Vagina (tissue), 2 donors: ENCODE measurements around the gene GJD4. TPM values are rescaled to one million over a fixed set of nuclear protein-coding genes. Genes with fewer than 3 reads are reported as not detected.

Source experiments
- DNase-seq, 2 donors: peaks; one replicate each; pipeline ENCODE4 v3.0.0-alpha.2; 2017; ENCODE audit errors: extremely low spot score in 2 of 2
- H3K27ac ChIP-seq: fragments of 200-600 bp; sonication (generic); one replicate; pipeline ENCODE4 v1.5.1; 2019
- H3K27me3 ChIP-seq: fragments of 200-600 bp; sonication (generic); one replicate; pipeline ENCODE4 v1.5.1; 2019
- H3K36me3 ChIP-seq, 2 donors: fragments of 200-600 bp; sonication (generic); one replicate each; pipeline ENCODE4 v1.5.1; 2017 to 2019
- H3K4me1 ChIP-seq: fragments of 200-600 bp; sonication (generic); one replicate; pipeline ENCODE4 v1.5.1; 2019
- H3K4me3 ChIP-seq, 2 donors: fragments of 200-600 bp; sonication (generic); 1 replicate in 1 of 2; 2 replicates in 1 of 2; pipeline ENCODE4 v1.5.1; 2016 to 2019
- H3K9me3 ChIP-seq: fragments of 200-600 bp; sonication (generic); one replicate; pipeline ENCODE4 v1.5.1; 2019
- POLR2A ChIP-seq, 2 donors: fragments of 450-650 bp; IDR thresholded peaks; one replicate each; pipeline ENCODE4 v1.6.1; 2017; ENCODE audit warnings: antibody characterized with exemption in 2 of 2, mild to moderate bottlenecking in 2 of 2, moderate library complexity in 2 of 2
- POLR2AphosphoS5 ChIP-seq, 2 donors: sonication (generic); formaldehyde crosslinking; IDR thresholded peaks; one replicate each; pipeline ENCODE4 v1.9.0; 2017; ENCODE audit warnings: antibody characterized with exemption in 2 of 2, mild to moderate bottlenecking in 2 of 2, low read depth in 1 of 2; ENCODE audit not compliant: insufficient read depth in 1 of 2
- intact Hi-C: fragments of 100-400 bp; cut with DNase I; formaldehyde crosslinking; loops from one replicate; pipeline ENCODE4 v1.15.1; 2023
- total RNA-seq: library from RNA; depleted of rRNA; stranded (reverse); fragments of >200 nt; gene quantifications from one replicate; pipeline ENCODE4 v1.2.3, GENCODE V29; 2016
- TF ChIP-seq, protein P1 (sequence below), 3 experiments: fragments of 450-650 bp in 2 of 3; fragments of 200-600 bp in 1 of 3; sonication (generic) in 1 of 3; IDR thresholded peaks; one replicate each; pipeline ENCODE4 v1.5.1; 2017 to 2019; ENCODE audit warnings: antibody characterized with exemption in 3 of 3, mild to moderate bottlenecking in 2 of 3, moderate library complexity in 2 of 3

GJD4 gene
- total RNA-seq, 1 donor from 2014 or later: not detected

DNA sequence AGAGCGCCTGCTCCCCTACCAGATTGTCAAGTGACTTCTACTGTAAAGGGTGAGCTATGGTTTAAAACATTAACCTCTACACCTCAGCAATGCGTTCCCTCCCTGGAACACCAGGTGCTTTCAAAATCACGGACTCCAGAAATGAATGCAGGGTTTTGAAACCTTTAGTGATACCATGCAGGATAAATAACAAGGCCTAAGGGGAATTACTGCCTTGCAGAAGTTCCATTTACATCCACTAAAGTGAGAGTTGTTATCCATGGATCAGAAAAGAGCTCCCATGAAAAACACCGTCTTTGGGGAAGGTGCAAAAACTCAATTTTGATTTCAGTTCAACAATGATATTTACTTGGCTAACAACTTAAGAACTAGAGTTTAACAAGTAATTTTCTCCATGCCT, 33.0 kb downstream of the GJD4 start:
- TF ChIP-seq POLR2A (IDR thresholded peaks at IDR 0.05): no peak
- no peak for TF ChIP-seq POLR2AphosphoS5 (IDR thresholded peaks at IDR 0.05; ENCODE audit: insufficient read depth in 1 of 2, low read depth in 1 of 2)
- TF ChIP-seq, protein P1, sequence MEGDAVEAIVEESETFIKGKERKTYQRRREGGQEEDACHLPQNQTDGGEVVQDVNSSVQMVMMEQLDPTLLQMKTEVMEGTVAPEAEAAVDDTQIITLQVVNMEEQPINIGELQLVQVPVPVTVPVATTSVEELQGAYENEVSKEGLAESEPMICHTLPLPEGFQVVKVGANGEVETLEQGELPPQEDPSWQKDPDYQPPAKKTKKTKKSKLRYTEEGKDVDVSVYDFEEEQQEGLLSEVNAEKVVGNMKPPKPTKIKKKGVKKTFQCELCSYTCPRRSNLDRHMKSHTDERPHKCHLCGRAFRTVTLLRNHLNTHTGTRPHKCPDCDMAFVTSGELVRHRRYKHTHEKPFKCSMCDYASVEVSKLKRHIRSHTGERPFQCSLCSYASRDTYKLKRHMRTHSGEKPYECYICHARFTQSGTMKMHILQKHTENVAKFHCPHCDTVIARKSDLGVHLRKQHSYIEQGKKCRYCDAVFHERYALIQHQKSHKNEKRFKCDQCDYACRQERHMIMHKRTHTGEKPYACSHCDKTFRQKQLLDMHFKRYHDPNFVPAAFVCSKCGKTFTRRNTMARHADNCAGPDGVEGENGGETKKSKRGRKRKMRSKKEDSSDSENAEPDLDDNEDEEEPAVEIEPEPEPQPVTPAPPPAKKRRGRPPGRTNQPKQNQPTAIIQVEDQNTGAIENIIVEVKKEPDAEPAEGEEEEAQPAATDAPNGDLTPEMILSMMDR (IDR thresholded peaks at IDR 0.05): no peak
- Histone ChIP-seq H3K27me3 (no peaks in the 10 kb centered on the region), H3K9me3 (no peaks in the 10 kb centered on the region), H3K4me3 (no peak overlapping the region), H3K36me3 (no peaks in the 10 kb centered on the region), H3K4me1 (peaks cover 21% of the 10 kb centered on the region), H3K27ac (no peak overlapping the region)
- intact Hi-C loops: loop anchor here (5.0 kb wide), 1 partner anchor 1139 kb away; no protein-coding TSS in a partner anchor
- DNase-seq: no peak

DNA sequence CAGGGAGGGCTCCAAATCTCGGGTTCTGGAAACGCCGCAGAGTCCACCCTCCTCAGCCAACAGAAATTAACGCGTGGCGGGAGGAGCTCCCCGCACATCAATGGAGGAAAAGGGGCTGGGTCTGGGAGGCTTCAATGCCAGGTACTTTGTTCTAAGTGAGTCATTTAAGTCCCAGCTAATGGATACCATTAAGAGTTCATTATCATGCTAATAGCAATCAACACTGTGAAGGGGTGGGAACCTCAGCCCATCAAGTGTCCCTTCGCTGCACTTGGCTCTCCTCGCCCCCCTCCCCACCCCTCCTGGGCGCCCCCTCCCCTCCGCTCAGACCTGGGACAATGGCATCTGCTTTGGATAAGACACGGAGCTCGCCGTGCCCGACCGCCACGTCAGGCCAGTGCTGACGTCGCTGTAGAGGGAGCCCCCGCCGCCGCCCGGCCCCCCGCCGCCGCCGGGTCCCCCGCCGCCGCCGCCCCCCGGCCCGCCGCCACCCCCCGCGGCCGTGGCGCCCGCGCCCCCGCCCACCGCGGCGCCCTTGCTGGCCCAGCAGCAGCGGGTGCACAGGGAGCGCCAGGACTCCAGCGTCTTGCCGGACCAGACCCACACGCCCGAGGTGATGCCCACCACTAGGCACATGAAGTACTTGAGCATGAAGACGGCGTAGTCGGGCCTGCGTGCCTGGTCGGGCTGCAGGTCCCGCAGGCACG, 34.0 kb downstream of the GJD4 start:
- DNase-seq: no peak
- Histone ChIP-seq H3K9me3 (no peaks in the 10 kb centered on the region), H3K27me3 (no peaks in the 10 kb centered on the region), H3K4me1 (peaks cover 31% of the 10 kb centered on the region), H3K27ac (no peak overlapping the region), H3K36me3 (no peaks in the 10 kb centered on the region), H3K4me3 (peak overlapping the region; percentile 46 to 50)
- no peak for TF ChIP-seq POLR2A (IDR thresholded peaks at IDR 0.05)
- TF ChIP-seq POLR2AphosphoS5 (IDR thresholded peaks at IDR 0.05; ENCODE audit: insufficient read depth in 1 of 2, low read depth in 1 of 2): no peak
- TF ChIP-seq, protein P1 (IDR thresholded peaks at IDR 0.05): no peak
- intact Hi-C loops: loop anchor here (5.0 kb wide), 1 partner anchor 1138 kb away; no protein-coding TSS in a partner anchor

DNA sequence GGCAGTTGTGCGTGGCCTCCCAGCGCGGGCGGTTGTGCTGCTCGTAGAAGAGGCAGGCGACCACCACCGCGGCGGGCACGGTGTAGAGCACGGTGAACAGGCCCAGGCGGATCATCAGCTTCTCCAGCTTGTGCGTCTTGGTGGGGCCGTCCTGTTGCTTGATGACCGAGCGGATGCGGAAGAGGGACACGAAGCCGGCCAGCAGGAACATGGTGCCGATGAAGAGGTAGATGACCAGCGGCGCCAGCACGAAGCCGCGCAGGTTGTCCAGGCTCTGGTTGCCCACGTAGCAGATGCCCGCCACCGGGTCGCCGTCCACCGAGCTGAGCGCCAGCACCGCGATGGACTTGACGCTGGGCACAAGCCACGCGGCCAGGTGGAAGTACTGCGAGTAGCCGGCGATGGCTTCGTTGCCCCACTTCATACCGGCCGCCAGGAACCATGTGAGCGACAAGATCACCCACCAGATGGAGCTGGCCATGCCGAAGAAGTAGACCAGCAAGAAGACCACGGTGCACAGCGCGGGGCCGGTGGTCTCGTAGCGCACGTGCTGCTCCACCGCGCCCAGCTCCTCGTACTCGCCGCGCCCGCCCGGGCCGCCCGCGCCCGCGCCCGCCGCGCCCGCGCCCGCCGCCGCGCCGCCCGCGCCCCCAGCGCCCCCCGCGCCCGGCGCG, 34.7 kb downstream of the GJD4 start:
- Histone ChIP-seq H3K9me3 (no peaks in the 10 kb centered on the region), H3K27ac (no peak overlapping the region), H3K4me1 (peaks cover 35% of the 10 kb centered on the region), H3K27me3 (no peaks in the 10 kb centered on the region), H3K4me3 (peak overlapping the region; percentile 46 to 50), H3K36me3 (no peaks in the 10 kb centered on the region)
- intact Hi-C loops: loop anchor here (5.0 to 10.0 kb wide), 2 partner anchors 855 to 1137 kb away; no protein-coding TSS in a partner anchor
- no peak for TF ChIP-seq POLR2AphosphoS5 (IDR thresholded peaks at IDR 0.05; ENCODE audit: insufficient read depth in 1 of 2, low read depth in 1 of 2)
- TF ChIP-seq, protein P1 (IDR thresholded peaks at IDR 0.05): no peak
- TF ChIP-seq POLR2A (IDR thresholded peaks at IDR 0.05): no peak
- no peak for DNase-seq

DNA sequence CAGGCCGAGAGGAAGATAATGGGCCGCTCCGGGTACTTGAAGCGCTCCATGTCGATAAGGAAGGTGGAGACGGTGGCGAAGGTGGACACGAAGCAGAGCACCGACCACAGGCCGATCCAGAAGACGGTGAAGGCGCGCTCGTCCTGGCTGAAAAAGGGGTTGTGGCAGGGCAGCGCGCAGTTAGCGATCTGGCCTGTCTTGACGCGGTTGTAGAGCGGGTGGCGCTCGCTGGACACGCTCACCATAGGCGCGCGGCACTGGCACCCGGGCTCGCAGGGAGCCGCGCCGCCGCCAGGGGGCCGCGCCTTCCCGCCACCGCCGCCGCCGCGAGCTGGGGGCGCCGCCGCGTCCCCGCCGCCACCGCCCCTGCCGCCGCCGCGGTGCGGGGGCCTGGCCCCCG, 35.3 kb downstream of the GJD4 start:
- no peak overlapping the region for H3K27ac ChIP-seq
- no peaks in the 10 kb centered on the region for H3K9me3 ChIP-seq
- H3K4me3 ChIP-seq: peak overlapping the region; percentile 46 to 50
- intact Hi-C loops: loop anchor here (10.0 kb wide), 1 partner anchor 854 kb away; no protein-coding TSS in a partner anchor
- H3K27me3 ChIP-seq: no peaks in the 10 kb centered on the region
- no peaks in the 10 kb centered on the region for H3K36me3 ChIP-seq
- TF ChIP-seq POLR2A (IDR thresholded peaks at IDR 0.05): no peak
- TF ChIP-seq, protein P1 (IDR thresholded peaks at IDR 0.05): peak in 1 of 3 experiments; percentile 16
- peaks cover 35% of the 10 kb centered on the region for H3K4me1 ChIP-seq
- DNase-seq: no peak
